GM12878 (cell line): Measurements from ENCODE around the gene ACSM5.
"Not testable (repeated sequence)": the region's sequence is repeated elsewhere in the genome, so short reads cannot be mapped to it uniquely, and the experiment has no call there.

ENCODE experiments used
- EP300 ChIP-seq, 2 experiments: fragments of 150-350 bp in 1 of 2; IDR thresholded peaks; 2 replicates each; pipeline ENCODE4 v1.6.1; 2011 to 2012; ENCODE audit warnings: low read depth in 2 of 2, low read length in 2 of 2, borderline replicate concordance in 1 of 2, improper control_type of control experiment in 1 of 2, inconsistent platforms in 1 of 2; ENCODE audit not compliant: control insufficient read depth in 1 of 2
- EZH2 ChIP-seq: IDR thresholded peaks from 2 replicates; pipeline ENCODE4 v1.6.1; 2012; ENCODE audit warnings: low read depth, mild to moderate bottlenecking, control low read depth, inconsistent platforms, low read length, borderline replicate concordance; ENCODE audit not compliant: control insufficient read depth
- FOXK2 ChIP-seq: fragments of 450-650 bp; IDR thresholded peaks from 2 replicates; pipeline ENCODE4 v1.6.1; 2017; ENCODE audit warnings: mild to moderate bottlenecking, moderate library complexity
- POLR2A ChIP-seq: IDR thresholded peaks from 2 replicates; pipeline ENCODE4 v1.6.1; 2011; ENCODE audit warnings: low read depth, mild to moderate bottlenecking, low read length
- POLR2AphosphoS2 ChIP-seq: IDR thresholded peaks from 2 replicates; pipeline ENCODE4 v1.6.1; 2011; ENCODE audit warnings: low read depth, mild to moderate bottlenecking, low read length, improper control_type of control experiment, moderate library complexity
- POLR2AphosphoS5 ChIP-seq: IDR thresholded peaks from 2 replicates; pipeline ENCODE4 v1.6.1; 2011; ENCODE audit warnings: mild to moderate bottlenecking, low read length, inconsistent platforms
- SREBF2 ChIP-seq: IDR thresholded peaks from 2 replicates; pipeline ENCODE4 v1.6.1; 2012; ENCODE audit warnings: mild to moderate bottlenecking, low read length
- ZBED1 ChIP-seq: IDR thresholded peaks from 2 replicates; pipeline ENCODE4 v1.6.1; 2016; ENCODE audit warnings: borderline replicate concordance
- TF ChIP-seq, protein P1 (sequence below): fragments of 450-650 bp; IDR thresholded peaks from 2 replicates; pipeline ENCODE4 v1.6.1; 2018; ENCODE audit warnings: borderline replicate concordance, mild to moderate bottlenecking; ENCODE audit not compliant: partially characterized antibody
- TF ChIP-seq, protein P2 (sequence below), 3 experiments: IDR thresholded peaks in 2 of 3; conservative IDR thresholded peaks in 1 of 3; 2 replicates each; pipeline ENCODE4 v1.5.1; 2011; ENCODE audit warnings: low read depth in 3 of 3, low read length in 3 of 3, mild to moderate bottlenecking in 3 of 3, control low read depth in 2 of 3, moderate library complexity in 2 of 3, inconsistent platforms in 1 of 3, mixed read lengths in 1 of 3; ENCODE audit not compliant: control insufficient read depth in 2 of 3, insufficient read depth in 1 of 3; ENCODE audit errors: extremely low read depth in 1 of 3

DNA sequence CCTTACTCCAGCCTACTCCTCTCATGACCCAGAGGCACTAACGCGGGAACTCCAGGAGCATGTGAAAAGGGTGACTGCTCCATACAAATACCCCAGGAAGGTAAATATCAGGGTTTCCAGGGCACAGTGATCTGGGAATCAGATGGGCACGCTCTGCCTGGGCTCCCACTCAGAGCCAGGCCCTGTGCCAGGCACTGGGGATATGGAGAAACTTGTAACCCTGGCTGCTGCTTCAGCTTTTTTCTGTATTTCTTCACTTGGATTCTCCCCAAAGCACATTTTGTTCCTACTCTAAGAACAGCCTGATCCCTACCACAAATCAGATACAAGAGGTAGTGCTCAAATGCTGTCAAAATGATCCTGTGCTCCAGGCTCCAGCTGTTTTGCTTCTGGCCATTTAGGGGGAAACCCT is 30.5 kb downstream of the ACSM5 start:
- not testable (repeated sequence) for TF ChIP-seq FOXK2; POLR2AphosphoS2; ZBED1; SREBF2; EP300 (IDR thresholded peaks at IDR 0.05; ENCODE audit: borderline replicate concordance in 1 of 2, control insufficient read depth in 1 of 2, low read depth in 2 of 2, low read length in 2 of 2); POLR2A; POLR2AphosphoS5; EZH2
- TF ChIP-seq, protein P1, sequence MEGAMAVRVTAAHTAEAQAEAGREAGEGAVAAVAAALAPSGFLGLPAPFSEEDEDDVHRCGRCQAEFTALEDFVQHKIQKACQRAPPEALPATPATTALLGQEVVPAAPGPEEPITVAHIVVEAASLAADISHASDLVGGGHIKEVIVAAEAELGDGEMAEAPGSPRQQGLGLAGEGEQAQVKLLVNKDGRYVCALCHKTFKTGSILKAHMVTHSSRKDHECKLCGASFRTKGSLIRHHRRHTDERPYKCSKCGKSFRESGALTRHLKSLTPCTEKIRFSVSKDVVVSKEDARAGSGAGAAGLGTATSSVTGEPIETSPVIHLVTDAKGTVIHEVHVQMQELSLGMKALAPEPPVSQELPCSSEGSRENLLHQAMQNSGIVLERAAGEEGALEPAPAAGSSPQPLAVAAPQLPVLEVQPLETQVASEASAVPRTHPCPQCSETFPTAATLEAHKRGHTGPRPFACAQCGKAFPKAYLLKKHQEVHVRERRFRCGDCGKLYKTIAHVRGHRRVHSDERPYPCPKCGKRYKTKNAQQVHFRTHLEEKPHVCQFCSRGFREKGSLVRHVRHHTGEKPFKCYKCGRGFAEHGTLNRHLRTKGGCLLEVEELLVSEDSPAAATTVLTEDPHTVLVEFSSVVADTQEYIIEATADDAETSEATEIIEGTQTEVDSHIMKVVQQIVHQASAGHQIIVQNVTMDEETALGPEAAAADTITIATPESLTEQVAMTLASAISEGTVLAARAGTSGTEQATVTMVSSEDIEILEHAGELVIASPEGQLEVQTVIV = not testable (repeated sequence)
- TF ChIP-seq, protein P2, sequence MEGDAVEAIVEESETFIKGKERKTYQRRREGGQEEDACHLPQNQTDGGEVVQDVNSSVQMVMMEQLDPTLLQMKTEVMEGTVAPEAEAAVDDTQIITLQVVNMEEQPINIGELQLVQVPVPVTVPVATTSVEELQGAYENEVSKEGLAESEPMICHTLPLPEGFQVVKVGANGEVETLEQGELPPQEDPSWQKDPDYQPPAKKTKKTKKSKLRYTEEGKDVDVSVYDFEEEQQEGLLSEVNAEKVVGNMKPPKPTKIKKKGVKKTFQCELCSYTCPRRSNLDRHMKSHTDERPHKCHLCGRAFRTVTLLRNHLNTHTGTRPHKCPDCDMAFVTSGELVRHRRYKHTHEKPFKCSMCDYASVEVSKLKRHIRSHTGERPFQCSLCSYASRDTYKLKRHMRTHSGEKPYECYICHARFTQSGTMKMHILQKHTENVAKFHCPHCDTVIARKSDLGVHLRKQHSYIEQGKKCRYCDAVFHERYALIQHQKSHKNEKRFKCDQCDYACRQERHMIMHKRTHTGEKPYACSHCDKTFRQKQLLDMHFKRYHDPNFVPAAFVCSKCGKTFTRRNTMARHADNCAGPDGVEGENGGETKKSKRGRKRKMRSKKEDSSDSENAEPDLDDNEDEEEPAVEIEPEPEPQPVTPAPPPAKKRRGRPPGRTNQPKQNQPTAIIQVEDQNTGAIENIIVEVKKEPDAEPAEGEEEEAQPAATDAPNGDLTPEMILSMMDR (IDR thresholded peaks at IDR 0.05 in 2 of 3, conservative IDR thresholded peaks at IDR 0.05 in 1 of 3; ENCODE audit: control insufficient read depth in 2 of 3, extremely low read depth in 1 of 3, insufficient read depth in 1 of 3, low read depth in 3 of 3, low read length in 3 of 3) = not testable (repeated sequence)
